ENCODE measurements around the gene SKIC3.

DNA sequence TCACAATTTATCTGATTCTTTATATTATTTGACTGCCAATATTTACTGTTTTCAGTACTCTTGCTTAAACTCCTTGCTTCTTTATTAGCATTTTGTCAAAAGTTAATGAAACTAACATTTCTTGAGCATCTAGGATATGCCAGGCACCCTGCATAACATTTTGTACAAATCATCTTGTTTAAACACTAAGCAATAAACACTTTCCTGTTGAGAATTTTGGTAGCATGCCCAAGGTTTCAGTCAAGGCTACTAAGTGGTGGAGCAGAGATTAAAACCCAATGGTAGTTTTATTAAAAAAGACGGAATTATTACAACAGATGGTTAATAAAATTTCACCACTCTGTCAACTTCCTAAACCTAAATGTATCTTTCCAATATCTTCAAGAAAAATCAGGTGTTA is 43.2 kb downstream of the SKIC3 start:
- no peak for TF ChIP-seq EZH2phosphoT487 (IDR thresholded peaks at IDR 0.05; ENCODE audit: borderline replicate concordance, low read length)
- TF ChIP-seq, protein P1, sequence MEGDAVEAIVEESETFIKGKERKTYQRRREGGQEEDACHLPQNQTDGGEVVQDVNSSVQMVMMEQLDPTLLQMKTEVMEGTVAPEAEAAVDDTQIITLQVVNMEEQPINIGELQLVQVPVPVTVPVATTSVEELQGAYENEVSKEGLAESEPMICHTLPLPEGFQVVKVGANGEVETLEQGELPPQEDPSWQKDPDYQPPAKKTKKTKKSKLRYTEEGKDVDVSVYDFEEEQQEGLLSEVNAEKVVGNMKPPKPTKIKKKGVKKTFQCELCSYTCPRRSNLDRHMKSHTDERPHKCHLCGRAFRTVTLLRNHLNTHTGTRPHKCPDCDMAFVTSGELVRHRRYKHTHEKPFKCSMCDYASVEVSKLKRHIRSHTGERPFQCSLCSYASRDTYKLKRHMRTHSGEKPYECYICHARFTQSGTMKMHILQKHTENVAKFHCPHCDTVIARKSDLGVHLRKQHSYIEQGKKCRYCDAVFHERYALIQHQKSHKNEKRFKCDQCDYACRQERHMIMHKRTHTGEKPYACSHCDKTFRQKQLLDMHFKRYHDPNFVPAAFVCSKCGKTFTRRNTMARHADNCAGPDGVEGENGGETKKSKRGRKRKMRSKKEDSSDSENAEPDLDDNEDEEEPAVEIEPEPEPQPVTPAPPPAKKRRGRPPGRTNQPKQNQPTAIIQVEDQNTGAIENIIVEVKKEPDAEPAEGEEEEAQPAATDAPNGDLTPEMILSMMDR (conservative IDR thresholded peaks at IDR 0.05; ENCODE audit: low read depth, low read length) = no peak

Measured in PC-3 (cell line).